Neural progenitor cell (in vitro differentiated cells): ENCODE measurements around the gene MERTK.

Experiments
- EZH2 ChIP-seq: fragments of 200-600 bp; sonication (generic); IDR thresholded peaks from 2 replicates; pipeline ENCODE4 v1.6.1; 2017; ENCODE audit warnings: antibody characterized with exemption, mild to moderate bottlenecking, moderate library complexity
- EZH2phosphoT487 ChIP-seq: fragments of 200-600 bp; sonication (generic); IDR thresholded peaks from 2 replicates; pipeline ENCODE4 v1.6.1; 2017; ENCODE audit warnings: antibody characterized with exemption
- TF ChIP-seq, protein P1 (sequence below): fragments of 200-600 bp; sonication (generic); IDR thresholded peaks from 2 replicates; pipeline ENCODE4 v1.5.1; 2017; ENCODE audit warnings: antibody characterized with exemption, mild to moderate bottlenecking

DNA sequence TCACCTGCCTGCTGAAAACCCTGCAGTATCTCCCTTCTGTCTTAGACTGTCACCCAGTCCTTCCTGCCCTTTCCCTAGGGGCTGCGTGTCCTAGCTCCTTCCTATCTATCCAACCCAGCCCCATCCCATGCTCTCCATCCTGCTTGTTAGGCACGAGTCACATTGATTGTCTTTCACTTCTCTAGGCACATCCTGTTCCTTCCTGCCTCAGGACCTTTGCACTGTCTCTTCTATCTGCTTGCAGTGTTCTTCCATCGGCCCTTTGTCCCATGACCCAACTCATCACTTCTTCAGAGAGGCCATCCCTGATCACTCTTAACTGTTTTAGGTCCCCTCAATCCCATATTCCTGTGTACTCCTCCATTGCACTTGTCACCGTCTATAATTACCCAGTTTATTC is 50.4 kb downstream of the MERTK start:
- no peak for TF ChIP-seq EZH2
- TF ChIP-seq, protein P1, sequence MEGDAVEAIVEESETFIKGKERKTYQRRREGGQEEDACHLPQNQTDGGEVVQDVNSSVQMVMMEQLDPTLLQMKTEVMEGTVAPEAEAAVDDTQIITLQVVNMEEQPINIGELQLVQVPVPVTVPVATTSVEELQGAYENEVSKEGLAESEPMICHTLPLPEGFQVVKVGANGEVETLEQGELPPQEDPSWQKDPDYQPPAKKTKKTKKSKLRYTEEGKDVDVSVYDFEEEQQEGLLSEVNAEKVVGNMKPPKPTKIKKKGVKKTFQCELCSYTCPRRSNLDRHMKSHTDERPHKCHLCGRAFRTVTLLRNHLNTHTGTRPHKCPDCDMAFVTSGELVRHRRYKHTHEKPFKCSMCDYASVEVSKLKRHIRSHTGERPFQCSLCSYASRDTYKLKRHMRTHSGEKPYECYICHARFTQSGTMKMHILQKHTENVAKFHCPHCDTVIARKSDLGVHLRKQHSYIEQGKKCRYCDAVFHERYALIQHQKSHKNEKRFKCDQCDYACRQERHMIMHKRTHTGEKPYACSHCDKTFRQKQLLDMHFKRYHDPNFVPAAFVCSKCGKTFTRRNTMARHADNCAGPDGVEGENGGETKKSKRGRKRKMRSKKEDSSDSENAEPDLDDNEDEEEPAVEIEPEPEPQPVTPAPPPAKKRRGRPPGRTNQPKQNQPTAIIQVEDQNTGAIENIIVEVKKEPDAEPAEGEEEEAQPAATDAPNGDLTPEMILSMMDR: no peak
- TF ChIP-seq EZH2phosphoT487: no peak
